HCT116 (cell line): ENCODE measurements around the gene MACROD1. TPM values are rescaled to one million over a fixed set of nuclear protein-coding genes. Genes with fewer than 3 reads are reported as not detected.

Experiments
- ATAC-seq: fragments of 200-7000 bp; cut with Tn5 transposase; 2 replicates; pipeline ENCODE4 v1.9.1; 2020; ENCODE audit warnings: mild to moderate bottlenecking, moderate library complexity
- BruUV-seq: library from RNA; stranded (reverse); fragments of 400-500 nt; replicated peaks from 2 replicates; lab custom pipeline; 2021; lab: Mats Ljungman, UMichigan
- CTCF ChIA-PET: fragments of 300-600 bp; sonication (Branson Sonifier 250); formaldehyde crosslinking; loops from one replicate; lab custom pipeline; 2021; ENCODE audit warnings: antibody characterized with exemption; lab: Charles Lee
- POLR2A ChIA-PET: fragments of 300-600, 350-600 bp; sonication (Branson Sonifier 250); formaldehyde crosslinking; loops from one replicate; lab custom pipeline; 2021; ENCODE audit warnings: antibody characterized with exemption; lab: Charles Lee
- RAD21 ChIA-PET, 2 experiments: fragments of 300-600 bp; sonication (Branson Sonifier 250); formaldehyde crosslinking; loops; one replicate each; lab custom pipeline; 2023; ENCODE audit warnings: low total read pairs in 2 of 2; ENCODE audit not compliant: uncharacterized antibody in 2 of 2, unreplicated experiment in 2 of 2, low non-redundant PET in 1 of 2; lab: Charles Lee
- DNase-seq: peaks from one replicate; pipeline ENCODE4 v3.0.0-alpha.2; 2010; ENCODE audit warnings: low read depth, low spot score
- H2AFZ ChIP-seq: fragments of 200-600 bp; shearing (Covaris generic), sonication (generic); 2 replicates; pipeline ENCODE4 v1.6.1; 2017; ENCODE audit warnings: low read depth, mixed run types, mixed read lengths, antibody characterized with exemption, low read length; ENCODE audit not compliant: poor library complexity, severe bottlenecking
- H3K27ac ChIP-seq: 2 replicates; pipeline ENCODE4 v1.5.1; 2012; ENCODE audit warnings: low read depth, low read length
- H3K27me3 ChIP-seq: fragments of 200-600 bp; sonication (generic); 2 replicates; pipeline ENCODE4 v1.6.1; 2016; ENCODE audit warnings: mixed run types, low read length, mixed read lengths; ENCODE audit not compliant: insufficient read depth
- H3K36me3 ChIP-seq, 2 experiments: fragments of 200-500 bp in 1 of 2; fragments of 200-600 bp in 1 of 2; sonication (Bioruptor generic) in 1 of 2; sonication (generic) in 1 of 2; 2 replicates each; pipeline versions ENCODE4 v1.5.1 to v1.6.1; 2014 to 2016; ENCODE audit warnings: low read length in 2 of 2, inconsistent platforms in 1 of 2, mixed read lengths in 1 of 2, mixed run types in 1 of 2; ENCODE audit not compliant: insufficient read depth in 2 of 2, control insufficient read depth in 1 of 2
- H3K4me1 ChIP-seq, 2 experiments: fragments of 200-600 bp in 1 of 2; sonication (generic) in 1 of 2; 2 replicates each; pipeline versions ENCODE4 v1.5.1 to v1.6.1; 2012 to 2017; ENCODE audit warnings: low read length in 2 of 2, inconsistent platforms in 1 of 2, mild to moderate bottlenecking in 1 of 2, mixed read lengths in 1 of 2, mixed run types in 1 of 2, moderate library complexity in 1 of 2; ENCODE audit not compliant: insufficient read depth in 2 of 2, control insufficient read depth in 1 of 2
- H3K4me2 ChIP-seq: fragments of 200-600 bp; sonication (generic); 2 replicates; pipeline ENCODE4 v1.6.1; 2017; ENCODE audit warnings: mixed run types, low read length, mixed read lengths
- H3K4me3 ChIP-seq, 2 experiments: fragments of 200-600 bp in 1 of 2; sonication (generic) in 1 of 2; replicated peaks in 1 of 2; 2 replicates each; pipeline ENCODE4 v1.5.1; 2011 to 2016; ENCODE audit warnings: low read length in 2 of 2, control low read depth in 1 of 2, low read depth in 1 of 2, mild to moderate bottlenecking in 1 of 2, mixed read lengths in 1 of 2, mixed run types in 1 of 2
- H3K79me2 ChIP-seq: fragments of 200-600 bp; sonication (generic); 2 replicates; pipeline ENCODE4 v1.6.1; 2017; ENCODE audit warnings: mild to moderate bottlenecking, mixed run types, low read length, moderate library complexity, mixed read lengths; ENCODE audit not compliant: insufficient read depth
- H3K9ac ChIP-seq: fragments of 200-600 bp; sonication (generic); 2 replicates; pipeline ENCODE4 v1.6.1; 2016; ENCODE audit warnings: low read length, mixed read lengths
- H3K9me2 ChIP-seq: fragments of 200-600 bp; sonication (generic), shearing (Covaris generic); 2 replicates; pipeline ENCODE4 v1.6.1; 2017; ENCODE audit warnings: mixed run types, mild to moderate bottlenecking, moderate library complexity; ENCODE audit not compliant: insufficient read depth
- H3K9me3 ChIP-seq, 2 experiments: fragments of 200-500 bp in 1 of 2; fragments of 200-600 bp in 1 of 2; sonication (Bioruptor generic) in 1 of 2; sonication (generic) in 1 of 2; 2 replicates each; pipeline ENCODE4 v1.6.1; 2014 to 2017; ENCODE audit warnings: low read length in 2 of 2, mixed read lengths in 2 of 2, inconsistent platforms in 1 of 2, low read depth in 1 of 2, mild to moderate bottlenecking in 1 of 2, mixed run types in 1 of 2, moderate library complexity in 1 of 2; ENCODE audit not compliant: control insufficient read depth in 1 of 2, insufficient read depth in 1 of 2
- H4K20me1 ChIP-seq: fragments of 200-600 bp; sonication (generic), shearing (Covaris generic); 2 replicates; pipeline ENCODE4 v1.6.1; 2017; ENCODE audit warnings: mixed run types, mild to moderate bottlenecking, moderate library complexity; ENCODE audit not compliant: insufficient read depth
- CEBPB ChIP-seq: IDR thresholded peaks from 2 replicates; pipeline ENCODE4 v1.6.1; 2012; ENCODE audit warnings: low read depth
- CTCF ChIP-seq, 3 experiments: fragments of 200-600 bp in 1 of 3; sonication (generic) in 1 of 3; IDR thresholded peaks in 2 of 3; conservative IDR thresholded peaks in 1 of 3; 2 replicates each; pipeline ENCODE4 v1.5.1; 2012 to 2017; ENCODE audit warnings: low read depth in 2 of 3, low read length in 2 of 3, antibody characterized with exemption in 1 of 3, borderline replicate concordance in 1 of 3, control low read depth in 1 of 3, mild to moderate bottlenecking in 1 of 3, mixed read lengths in 1 of 3, mixed run types in 1 of 3, moderate library complexity in 1 of 3; ENCODE audit not compliant: insufficient read depth in 1 of 3
- RAD21 ChIP-seq: IDR thresholded peaks from 2 replicates; pipeline ENCODE4 v1.6.1; 2012; ENCODE audit warnings: low read depth, mild to moderate bottlenecking
- ZBTB33 ChIP-seq: IDR thresholded peaks from 2 replicates; pipeline ENCODE4 v1.6.1; 2011; ENCODE audit warnings: mild to moderate bottlenecking, low read length, moderate library complexity; ENCODE audit not compliant: insufficient replicate concordance; ENCODE audit errors: extremely low read depth
- intact Hi-C: fragments of 100-400 bp; cut with micrococcal nuclease; formaldehyde crosslinking; loops from 2 replicates; pipeline ENCODE4 v1.10.0; 2022
- total RNA-seq: library from RNA; stranded (reverse); gene quantifications from one replicate; pipeline ENCODE4 v1.2.1, GENCODE V29; 2021; ENCODE audit not compliant: unreplicated experiment

Gene MACROD1
- total RNA-seq, 1 experiment from 2014 or later: 61.1 TPM

GRCh38 chr11:64040684-64041322 lies 125.1 kb downstream of the MACROD1 start:
- no peak for DNase-seq
- no TSS peak for BruUV-seq
- Histone ChIP-seq H3K36me3 (no peaks in the 10 kb centered on the region), H3K4me1 (no peaks in the 10 kb centered on the region; a peak in 1 of 4 replicates), H3K27me3 (no peaks in the 10 kb centered on the region), H3K9me2 (no peaks in the 10 kb centered on the region), H3K4me3 (no peak overlapping the region), H3K4me2 (no peak overlapping the region), H3K27ac (no peak overlapping the region), H3K79me2 (no peaks in the 10 kb centered on the region), H3K9ac (no peak overlapping the region), H2AFZ (no peak overlapping the region), H3K9me3 (no peaks in the 10 kb centered on the region), H4K20me1 (no peaks in the 10 kb centered on the region)
- ATAC-seq: peak; percentile 67
- intact Hi-C loops: no loop called here
- no peak for TF ChIP-seq ZBTB33
- no peak for TF ChIP-seq CEBPB
- TF ChIP-seq RAD21: peak; percentile 60
- TF ChIP-seq CTCF (IDR thresholded peaks at IDR 0.05 in 2 of 3, conservative IDR thresholded peaks at IDR 0.05 in 1 of 3; ENCODE audit: borderline replicate concordance in 1 of 3, insufficient read depth in 1 of 3, low read depth in 2 of 3, low read length in 2 of 3): peak; percentile 21 to 47 (median 35); a peak in 4 of 6 replicates
- POLR2A ChIA-PET: no interaction called here
- CTCF ChIA-PET: no interaction called here
- RAD21 ChIA-PET: no interaction called here
